Activated CD4-positive, CD25-positive, alpha-beta regulatory T cell treated with anti-CD3 and anti-CD28 coated beads, Interleukin-2, amount 50 U/mL, for 16 hours (primary cell): ENCODE measurements around the gene TBC1D9B.

Source experiments
- DNase-seq: peaks from one replicate; pipeline ENCODE4 v3.0.0-alpha.2; 2020; ENCODE audit warnings: low read depth, low spot score

The TBC1D9B gene

DNA sequence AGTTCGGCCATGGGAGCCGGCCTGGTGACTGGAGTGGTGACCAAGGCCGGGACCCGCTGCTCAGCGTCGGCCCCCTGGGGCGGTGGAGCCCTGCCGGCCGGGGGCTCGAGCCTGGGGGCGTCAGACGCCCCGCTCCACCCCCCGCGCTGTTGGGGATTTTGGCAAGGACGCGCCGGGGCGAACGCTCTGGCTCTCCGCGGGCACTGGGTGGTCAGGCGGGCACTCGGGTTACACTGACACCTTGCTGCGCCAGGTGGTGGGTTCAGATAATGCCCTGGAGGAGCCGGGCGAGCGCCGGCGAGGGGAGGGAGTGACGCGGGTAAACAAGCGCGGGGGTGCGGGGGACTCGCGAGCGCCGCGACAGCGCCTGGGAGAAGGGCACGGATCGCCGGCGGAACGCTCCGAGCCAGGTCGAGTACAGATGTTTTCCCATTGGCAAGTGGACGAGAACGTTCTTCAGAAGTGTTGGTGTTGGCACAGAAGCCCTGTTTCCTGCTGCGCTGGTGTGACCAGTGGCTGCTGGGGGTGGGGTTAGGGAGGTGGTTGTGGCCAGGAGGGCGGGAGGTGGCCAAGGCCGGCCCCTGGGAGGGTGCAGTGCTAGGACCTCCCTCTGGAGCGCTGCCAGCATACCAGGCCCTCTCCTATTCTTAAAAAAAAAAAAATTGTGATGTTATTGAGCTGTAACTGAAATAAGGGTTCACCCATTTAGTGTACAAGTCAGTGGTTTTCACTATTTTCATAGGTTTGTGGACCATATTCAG lies 86.2 kb downstream of the TBC1D9B start:
- peak; percentile 62 for DNase-seq

DNA sequence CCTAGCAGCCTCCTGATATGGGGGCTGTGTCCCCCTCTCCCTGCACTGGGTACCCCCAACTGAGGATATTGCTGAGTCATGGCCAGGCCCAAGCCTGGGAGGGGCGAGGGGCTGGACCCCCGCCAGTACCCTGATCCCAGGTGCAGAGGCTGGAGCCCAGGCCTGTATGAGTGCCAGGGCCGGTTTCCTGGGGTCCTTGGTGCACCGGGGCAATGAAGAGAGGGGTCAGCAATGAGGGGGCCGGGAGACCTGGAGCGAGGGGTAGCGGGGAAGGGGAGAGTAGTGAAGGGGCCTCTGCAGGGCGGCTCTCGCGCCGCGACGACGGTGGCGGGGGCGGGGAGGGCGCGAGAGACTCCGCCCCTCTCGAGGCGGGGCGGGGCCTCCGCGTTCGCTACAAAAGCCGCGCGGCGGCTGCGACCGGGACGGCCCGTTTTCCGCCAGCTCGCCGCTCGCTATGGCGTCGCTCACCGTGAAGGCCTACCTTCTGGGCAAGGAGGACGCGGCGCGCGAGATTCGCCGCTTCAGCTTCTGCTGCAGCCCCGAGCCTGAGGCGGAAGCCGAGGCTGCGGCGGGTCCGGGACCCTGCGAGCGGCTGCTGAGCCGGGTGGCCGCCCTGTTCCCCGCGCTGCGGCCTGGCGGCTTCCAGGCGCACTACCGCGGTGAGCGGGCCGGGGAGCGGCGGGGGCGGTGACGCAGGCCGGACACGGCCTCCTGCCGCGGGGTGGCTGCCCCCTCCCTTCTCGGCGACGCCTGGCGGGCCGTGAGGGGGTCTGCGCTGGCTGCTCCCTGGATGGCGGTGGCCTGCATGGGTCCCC lies 87.0 kb downstream of the TBC1D9B start, which contains the start of gene SQSTM1:
Gene SQSTM1, plus strand, starts transcription at position 423 of the 815 bp plus-strand sequence. Its CDS starts 32 bp downstream, at position 455.
- peak; percentile 57 for DNase-seq

GRCh38 chr5:179820127-179820482 lies 87.6 kb downstream of the TBC1D9B start:
- no peak for DNase-seq

DNA sequence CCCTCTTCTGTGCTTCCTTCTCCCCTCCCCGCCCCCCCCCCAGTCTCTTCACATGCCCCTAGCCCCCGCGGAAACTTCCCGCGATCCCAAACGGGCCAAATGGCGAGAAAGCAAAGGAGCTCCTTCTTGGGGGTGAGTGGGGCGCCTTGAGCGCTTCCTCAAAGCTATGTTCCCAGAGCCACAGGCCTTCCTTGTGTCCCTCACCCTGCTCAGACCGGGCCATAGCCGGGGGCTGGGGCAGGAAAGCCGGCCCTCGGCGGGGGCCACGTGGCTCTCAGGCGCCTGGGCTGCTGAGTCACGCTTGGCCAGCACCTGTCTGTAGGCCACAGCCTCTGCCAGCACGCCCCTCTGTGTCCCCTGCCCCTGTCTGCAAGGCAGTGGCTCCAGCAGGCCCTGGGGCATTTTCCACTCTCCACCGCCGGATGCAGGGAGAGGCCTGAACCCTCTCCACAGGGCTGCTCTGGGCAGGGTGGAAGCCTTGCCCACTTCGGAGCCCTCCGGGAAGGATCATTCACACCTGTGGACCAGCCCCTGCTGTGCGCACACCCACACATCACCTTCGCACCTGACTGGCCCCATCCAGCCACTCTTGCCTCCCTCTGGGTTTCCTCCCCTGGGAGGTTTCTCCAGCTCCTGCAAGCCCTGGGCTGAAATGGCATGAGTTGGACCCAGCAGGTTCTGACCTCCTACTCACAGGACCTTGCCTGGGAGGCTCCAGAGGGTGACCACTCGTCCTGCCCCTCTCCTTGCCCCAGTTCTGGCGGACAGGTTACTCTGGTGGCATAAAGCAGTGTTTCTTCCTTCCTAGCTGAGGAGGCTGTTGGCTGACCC lies 88.2 kb downstream of the TBC1D9B start:
- DNase-seq = no peak

DNA sequence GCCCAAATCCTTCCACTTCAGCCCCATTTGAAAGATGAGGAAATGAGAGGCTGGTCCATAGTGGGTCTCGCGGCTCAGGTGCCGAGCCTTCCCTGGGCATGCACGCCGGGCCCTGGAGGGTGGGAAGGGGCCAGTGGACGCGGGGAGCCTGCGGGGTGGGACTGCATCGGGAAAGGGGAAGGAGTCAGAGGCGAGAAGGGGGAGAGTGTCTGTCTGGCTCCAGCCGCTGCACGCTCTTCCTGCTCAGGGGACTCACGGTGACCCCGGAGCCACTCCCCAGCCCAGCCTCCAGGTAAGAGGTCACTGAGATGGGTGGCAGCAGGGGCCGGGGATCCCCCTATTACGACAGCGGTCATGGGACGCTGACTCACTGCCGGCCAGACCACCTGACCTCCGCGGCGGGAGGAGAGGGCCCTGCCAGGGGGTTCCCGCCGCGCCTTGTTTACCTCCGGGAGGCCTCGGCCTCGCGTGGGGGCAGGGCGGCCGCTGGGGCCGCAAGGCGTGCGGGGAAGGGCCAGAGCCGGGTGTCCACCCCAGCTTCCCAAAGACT lies 88.9 kb downstream of the TBC1D9B start:
- peak; percentile 69 for DNase-seq

DNA sequence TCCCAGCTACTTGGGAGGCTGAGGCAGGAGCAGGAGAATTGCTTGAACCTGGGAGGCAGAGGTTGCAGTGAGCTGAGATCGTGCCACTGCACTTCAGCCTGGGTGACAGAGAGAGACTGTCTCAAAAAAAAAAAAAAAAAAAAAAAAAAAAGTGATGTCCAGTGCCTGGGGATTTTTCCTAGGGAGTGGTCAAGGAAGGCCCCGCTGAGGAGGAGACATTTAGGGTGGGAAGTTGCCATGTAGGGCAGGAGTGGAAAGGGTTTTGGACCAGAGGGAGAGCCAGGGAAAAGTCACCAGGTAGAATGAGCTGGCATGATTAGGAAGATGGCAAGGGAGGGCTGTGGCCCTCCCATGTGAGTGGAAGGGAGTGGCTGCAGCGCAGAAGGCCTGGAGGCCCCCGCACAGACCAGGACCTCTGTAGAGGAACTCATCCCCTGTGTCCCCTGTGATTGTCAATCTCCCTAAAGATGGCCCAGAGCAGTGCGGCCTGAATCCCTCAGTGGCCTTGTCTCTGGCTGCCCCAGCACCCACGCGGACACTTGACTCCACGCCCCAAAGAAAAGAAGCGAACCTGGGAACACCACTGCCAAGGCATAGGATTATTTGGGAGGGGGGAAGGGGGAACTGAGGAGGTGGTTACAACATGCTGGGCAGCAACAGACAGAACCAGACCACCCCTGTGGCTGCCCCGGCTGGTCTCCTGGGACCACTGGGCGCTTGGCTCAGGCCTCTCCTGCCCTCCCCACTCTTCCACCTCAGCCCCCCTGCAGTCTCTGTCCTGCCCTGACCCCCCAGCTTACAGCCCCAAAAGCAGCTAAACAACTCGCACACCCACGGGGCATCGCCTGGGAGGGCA lies 89.6 kb downstream of the TBC1D9B start:
- DNase-seq = no peak

DNA sequence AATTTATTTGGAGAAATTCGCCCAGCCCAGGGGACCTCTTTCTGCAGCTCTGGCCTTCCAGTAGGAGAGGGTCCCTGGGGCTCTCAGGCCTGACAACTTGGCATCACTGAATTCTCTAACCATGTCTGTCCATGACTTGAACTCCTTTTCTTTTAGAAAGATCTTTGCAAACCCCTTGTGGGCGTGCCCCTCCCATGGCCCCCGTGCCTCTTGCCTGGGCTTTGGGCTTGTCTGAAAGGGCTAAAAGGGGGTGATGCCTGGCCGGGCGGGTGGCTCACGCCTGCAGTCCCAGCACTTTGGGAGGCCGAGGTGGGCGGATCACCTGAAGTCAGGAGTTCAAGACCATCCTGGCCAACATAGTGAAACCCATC lies 90.2 kb downstream of the TBC1D9B start:
- no peak for DNase-seq

GRCh38 chr5:179816796-179817469 lies 90.8 kb downstream of the TBC1D9B start:
- DNase-seq = no peak

DNA sequence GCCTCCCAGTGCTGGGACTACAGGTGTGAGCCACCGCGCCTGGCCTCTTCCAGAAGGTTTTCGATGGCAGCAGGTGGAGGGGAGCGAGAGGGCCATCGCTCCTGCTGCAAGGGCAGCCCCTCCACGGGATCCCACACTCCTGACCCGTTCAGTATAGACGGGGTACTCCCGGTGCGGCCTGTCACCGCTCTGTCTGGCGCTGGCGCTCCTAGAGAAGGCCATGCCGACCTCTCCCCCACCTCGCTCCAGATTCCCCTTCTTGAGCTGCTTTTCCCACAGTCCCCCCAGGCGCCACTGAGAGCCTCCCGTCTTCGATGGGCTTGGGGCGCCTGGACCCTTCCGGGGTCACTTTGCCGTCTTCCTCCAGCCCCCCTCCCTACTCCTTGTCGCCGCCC lies 91.3 kb downstream of the TBC1D9B start:
- no peak for DNase-seq

DNA sequence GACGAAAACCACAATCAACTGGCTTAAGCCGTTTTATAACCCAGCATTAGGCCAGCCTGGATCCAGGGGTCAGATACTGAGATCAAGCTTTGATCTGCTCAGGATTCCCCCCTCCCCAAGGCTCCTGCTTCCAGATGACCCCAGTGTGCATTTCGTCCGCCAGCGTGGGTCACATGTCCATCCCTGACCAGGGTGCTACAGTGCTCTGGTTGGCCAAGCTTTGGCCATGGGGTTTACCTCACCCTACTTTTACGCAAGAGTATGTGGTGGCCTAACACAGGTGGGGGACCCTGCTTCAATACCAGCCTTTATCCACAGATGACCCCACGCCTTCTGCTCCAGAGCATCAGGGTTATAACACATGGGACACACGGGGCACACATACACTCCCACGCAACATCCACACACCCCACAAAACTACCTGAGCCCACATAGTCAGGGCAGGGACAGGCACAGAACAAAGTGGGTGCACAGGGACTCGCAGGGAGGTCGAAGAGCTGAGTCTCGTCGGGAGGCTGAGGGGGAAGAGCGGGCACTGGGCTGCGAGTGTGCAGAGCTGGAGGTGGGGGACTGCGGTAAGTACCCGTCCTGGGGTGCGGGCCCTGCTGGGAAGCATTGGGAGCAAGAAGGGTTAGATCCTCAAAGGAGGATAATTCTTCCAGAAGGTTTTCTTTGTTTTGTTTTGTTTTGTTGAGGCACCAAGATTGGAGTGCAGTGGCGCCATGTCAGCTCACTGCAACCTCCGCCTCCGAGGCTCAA lies 92.0 kb downstream of the TBC1D9B start:
- DNase-seq = no peak

GRCh38 chr5:179814090-179814489 lies 93.6 kb downstream of the TBC1D9B start:
- no peak for DNase-seq

GRCh38 chr5:179812997-179813607 lies 94.6 kb downstream of the TBC1D9B start:
- DNase-seq = no peak

DNA sequence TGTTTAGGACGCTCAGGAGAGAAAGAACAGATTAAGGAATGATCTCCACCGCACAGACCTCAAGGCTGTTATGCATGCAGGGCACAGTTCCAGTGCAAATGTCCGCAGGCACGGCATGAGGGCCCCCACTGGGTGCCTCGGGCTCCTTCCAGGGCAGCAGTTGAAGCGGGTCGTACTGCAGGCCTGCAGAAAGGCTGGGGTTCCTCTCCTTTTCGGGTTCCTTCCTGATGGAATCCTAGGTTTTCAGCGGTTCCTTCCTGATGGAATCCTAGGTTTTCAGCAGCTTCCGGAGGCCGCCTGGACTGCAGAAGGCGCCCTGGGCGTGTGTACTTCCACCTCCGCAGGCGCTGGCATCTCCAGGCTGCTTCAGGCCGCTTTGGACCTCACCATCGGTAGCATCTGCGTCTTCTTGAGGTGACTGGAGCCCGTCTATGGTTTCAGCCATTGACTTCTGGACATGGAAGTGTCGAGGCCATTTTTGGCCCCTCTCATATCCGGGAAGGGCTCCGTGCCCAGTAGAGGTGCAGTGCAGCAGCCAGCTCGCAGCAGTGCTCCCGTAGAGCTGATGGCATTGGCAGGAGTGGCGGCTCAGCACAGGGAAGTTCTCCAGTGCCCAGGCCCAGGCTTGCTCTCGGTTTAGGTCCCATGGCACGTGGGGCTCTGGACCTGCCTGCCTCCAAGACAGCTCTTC lies 95.4 kb downstream of the TBC1D9B start:
- no peak for DNase-seq
